H1 (cell line): ENCODE data around the gene BNC2. TPM values are rescaled to one million over a fixed set of nuclear protein-coding genes. Genes with fewer than 3 reads are reported as not detected.

ENCODE experiments used
- CTCF ChIA-PET: fragments of 300-600 bp; sonication (Branson Sonifier 250); formaldehyde crosslinking; loops from one replicate; lab custom pipeline; 2021; ENCODE audit not compliant: partially characterized antibody; lab: Charles Lee
- POLR2A ChIA-PET: fragments of 300-600 bp; sonication (Branson Sonifier 250); formaldehyde crosslinking; loops from one replicate; lab custom pipeline; 2021; ENCODE audit warnings: inconsistent platforms; ENCODE audit not compliant: partially characterized antibody; lab: Charles Lee
- DNase-seq, 2 experiments: peaks; one replicate each; pipeline versions ENCODE4 v3.0.0 to v3.0.0-alpha.2; 2010 to 2022; ENCODE audit warnings: low spot score in 2 of 2, low read depth in 1 of 2, mixed read lengths in 1 of 2
- FAIRE-seq: peaks from 2 replicates; lab custom pipeline; 2011; peaks lifted over from hg19 to GRCh38; lab: Jason Lieb, UNC
- H2AFZ ChIP-seq: 2 replicates; pipeline ENCODE4 v1.8.1; 2012; ENCODE audit warnings: low read length, inconsistent platforms
- H2AK5ac ChIP-seq: 2 replicates; pipeline ENCODE4 v1.6.1; 2013; ENCODE audit warnings: low read depth, low read length
- H2BK120ac ChIP-seq: replicated peaks from 2 replicates; pipeline ENCODE3; 2013; ENCODE audit warnings: low read depth, low read length, inconsistent platforms
- H2BK12ac ChIP-seq: 2 replicates; pipeline ENCODE4 v1.6.1; 2013; ENCODE audit warnings: low read depth, low read length
- H2BK15ac ChIP-seq: 2 replicates; pipeline ENCODE4 v1.6.1; 2013; ENCODE audit warnings: low read length
- H2BK20ac ChIP-seq: 2 replicates; pipeline ENCODE4 v1.6.1; 2013; ENCODE audit warnings: low read length
- H2BK5ac ChIP-seq: 2 replicates; pipeline ENCODE4 v1.6.1; 2013; ENCODE audit warnings: low read depth, low read length
- H3K14ac ChIP-seq: 2 replicates; pipeline ENCODE4 v1.6.1; 2013; ENCODE audit warnings: inconsistent platforms; ENCODE audit not compliant: insufficient read length
- H3K18ac ChIP-seq: 2 replicates; pipeline ENCODE4 v1.6.1; 2013; ENCODE audit warnings: low read length; ENCODE audit errors: extremely low read depth
- H3K23ac ChIP-seq: 2 replicates; pipeline ENCODE4 v1.6.1; 2013; ENCODE audit warnings: inconsistent platforms; ENCODE audit not compliant: insufficient read length
- H3K23me2 ChIP-seq: 2 replicates; pipeline ENCODE4 v1.6.1; 2013; ENCODE audit warnings: low read depth, low read length
- H3K27ac ChIP-seq: 2 replicates; pipeline ENCODE4 v1.6.1; 2011; ENCODE audit warnings: low read depth, low read length, inconsistent platforms
- H3K27me3 ChIP-seq, 4 experiments: replicated peaks in 1 of 4; 1 replicate in 1 of 4; 2 replicates in 3 of 4; pipeline versions ENCODE4 v1.6.1 to v1.8.1; 2011 to 2013; ENCODE audit warnings: low read length in 3 of 4, mild to moderate bottlenecking in 3 of 4, inconsistent platforms in 2 of 4, mixed read lengths in 2 of 4, moderate library complexity in 1 of 4; ENCODE audit not compliant: control insufficient read depth in 3 of 4, insufficient read depth in 3 of 4; ENCODE audit errors: extremely low read depth in 1 of 4
- H3K36me3 ChIP-seq, 4 experiments: 2 replicates each; pipeline versions ENCODE4 v1.6.1 to v1.8.1; 2011 to 2013; ENCODE audit warnings: mild to moderate bottlenecking in 4 of 4, low read length in 3 of 4, moderate library complexity in 2 of 4, control low read depth in 1 of 4, inconsistent platforms in 1 of 4; ENCODE audit not compliant: insufficient read depth in 4 of 4, control insufficient read depth in 2 of 4
- H3K4ac ChIP-seq: replicated peaks from 2 replicates; pipeline ENCODE3; 2013; ENCODE audit warnings: low read length, low read depth, mixed read lengths, inconsistent platforms; ENCODE audit not compliant: insufficient read length
- H3K4me1 ChIP-seq, 4 experiments: replicated peaks in 1 of 4; 1 replicate in 1 of 4; 2 replicates in 3 of 4; pipeline versions ENCODE4 v1.6.1 to v1.8.1; 2011 to 2013; ENCODE audit warnings: low read length in 3 of 4, inconsistent platforms in 2 of 4, mixed read lengths in 1 of 4; ENCODE audit not compliant: insufficient read depth in 4 of 4, control insufficient read depth in 3 of 4
- H3K4me2 ChIP-seq, 2 experiments: 2 replicates each; pipeline versions ENCODE4 v1.6.1 to v1.8.1; 2011 to 2013; ENCODE audit warnings: low read depth in 2 of 2, low read length in 2 of 2, control low read depth in 1 of 2, inconsistent platforms in 1 of 2, mild to moderate bottlenecking in 1 of 2; ENCODE audit not compliant: insufficient read depth in 1 of 2
- H3K4me3 ChIP-seq, 4 experiments: fragments of 200-600, 300-600 bp in 1 of 4; sonication (generic), shearing (Covaris generic), sonication (Bioruptor Twin) in 1 of 4; 2 replicates each; pipeline versions ENCODE4 v1.5.1 to v1.8.1; 2011 to 2016; ENCODE audit warnings: low read length in 4 of 4, low read depth in 3 of 4, control low read depth in 2 of 4, inconsistent platforms in 2 of 4, mild to moderate bottlenecking in 2 of 4, mixed read lengths in 1 of 4, moderate library complexity in 1 of 4; ENCODE audit not compliant: insufficient read depth in 2 of 4; ENCODE audit errors: extremely low read depth in 1 of 4
- H3K56ac ChIP-seq: replicated peaks from 2 replicates; pipeline ENCODE3; 2013; ENCODE audit warnings: low read depth, mild to moderate bottlenecking, mixed read lengths, low read length, inconsistent platforms; ENCODE audit not compliant: insufficient read length
- H3K79me1 ChIP-seq: 2 replicates; pipeline ENCODE4 v1.6.1; 2013; ENCODE audit warnings: low read depth, low read length, control low read depth
- H3K79me2 ChIP-seq, 2 experiments: 2 replicates each; pipeline versions ENCODE4 v1.6.1 to v1.8.1; 2012 to 2013; ENCODE audit warnings: low read length in 2 of 2, mild to moderate bottlenecking in 2 of 2, inconsistent platforms in 1 of 2; ENCODE audit not compliant: insufficient read depth in 2 of 2, control insufficient read depth in 1 of 2
- H3K9ac ChIP-seq, 4 experiments: replicated peaks in 1 of 4; 1 replicate in 1 of 4; 2 replicates in 3 of 4; pipeline versions ENCODE4 v1.6.1 to v1.8.1; 2011 to 2013; ENCODE audit warnings: low read depth in 3 of 4, low read length in 3 of 4, control low read depth in 2 of 4, mild to moderate bottlenecking in 2 of 4, moderate library complexity in 2 of 4, inconsistent platforms in 1 of 4; ENCODE audit errors: extremely low read depth in 1 of 4
- H3K9me3 ChIP-seq, 2 experiments: 2 replicates each; pipeline versions ENCODE4 v1.6.1 to v1.8.1; 2012 to 2013; ENCODE audit warnings: mild to moderate bottlenecking in 2 of 2, moderate library complexity in 2 of 2, control low read depth in 1 of 2, inconsistent platforms in 1 of 2, low read depth in 1 of 2, low read length in 1 of 2, mixed read lengths in 1 of 2; ENCODE audit not compliant: insufficient read depth in 2 of 2
- H4K20me1 ChIP-seq, 2 experiments: replicated peaks in 1 of 2; 2 replicates each; pipeline versions ENCODE3 to v1.8.1; 2011 to 2013; ENCODE audit warnings: inconsistent platforms in 2 of 2, low read length in 2 of 2, mild to moderate bottlenecking in 1 of 2; ENCODE audit not compliant: insufficient read depth in 2 of 2, control insufficient read depth in 1 of 2
- H4K5ac ChIP-seq: 2 replicates; pipeline ENCODE4 v1.6.1; 2013; ENCODE audit warnings: low read length, low read depth, mixed read lengths, inconsistent platforms; ENCODE audit not compliant: insufficient read length
- H4K8ac ChIP-seq: 2 replicates; pipeline ENCODE4 v1.8.0; 2013; ENCODE audit warnings: mild to moderate bottlenecking, moderate library complexity, low read length, inconsistent platforms; ENCODE audit not compliant: insufficient read depth; ENCODE audit errors: extremely low read depth
- H4K91ac ChIP-seq: replicated peaks from 2 replicates; pipeline ENCODE3; 2013; ENCODE audit warnings: low read length, mixed read lengths, inconsistent platforms; ENCODE audit not compliant: insufficient read length
- CEBPB ChIP-seq: IDR thresholded peaks from 2 replicates; pipeline ENCODE4 v1.6.1; 2012; ENCODE audit warnings: low read depth, low read length
- EP300 ChIP-seq, 2 experiments: IDR thresholded peaks; 1 replicate in 1 of 2; 2 replicates in 1 of 2; pipeline ENCODE4 v1.6.1; 2011 to 2012; ENCODE audit warnings: low read depth in 2 of 2, low read length in 2 of 2, mild to moderate bottlenecking in 2 of 2, borderline replicate concordance in 1 of 2, inconsistent platforms in 1 of 2, moderate library complexity in 1 of 2
- HDAC6 ChIP-seq: IDR thresholded peaks from one replicate; pipeline ENCODE4 v1.7.1; 2012; ENCODE audit warnings: low read depth, mild to moderate bottlenecking, inconsistent platforms, low read length, moderate library complexity
- KDM5A ChIP-seq: fragments of 200-600 bp; IDR thresholded peaks from 2 replicates; pipeline ENCODE4 v1.7.1; 2012; ENCODE audit warnings: mild to moderate bottlenecking, low read length, inconsistent platforms, mixed read lengths
- MAFK ChIP-seq: IDR thresholded peaks from 2 replicates; pipeline ENCODE4 v1.6.1; 2012; ENCODE audit warnings: low read depth, mild to moderate bottlenecking, improper control_type of control experiment, low read length
- PHF8 ChIP-seq: fragments of 200-600 bp; sonication (generic); conservative IDR thresholded peaks from 2 replicates; pipeline ENCODE4 v1.7.1; 2012; ENCODE audit warnings: low read depth, mild to moderate bottlenecking, inconsistent platforms, low read length, moderate library complexity
- POU5F1 ChIP-seq: IDR thresholded peaks from 2 replicates; pipeline ENCODE4 v1.6.1; 2011; ENCODE audit warnings: low read depth, mild to moderate bottlenecking, low read length, moderate library complexity
- RXRA ChIP-seq: IDR thresholded peaks from 2 replicates; pipeline ENCODE4 v1.6.1; 2011; ENCODE audit warnings: low read depth, mild to moderate bottlenecking, low read length, moderate library complexity; ENCODE audit not compliant: insufficient read depth
- SIX5 ChIP-seq: IDR thresholded peaks from 2 replicates; pipeline ENCODE4 v1.6.1; 2011; ENCODE audit warnings: mild to moderate bottlenecking, low read depth, low read length
- YY1 ChIP-seq: IDR thresholded peaks from 2 replicates; pipeline ENCODE4 v1.6.1; 2011; ENCODE audit warnings: low read depth, mild to moderate bottlenecking, low read length
- WGBS, 2 experiments: shearing (Covaris generic) in 1 of 2; methylation state at CpG; one replicate each; pipeline versions ENCODE4 v1.1.6 to v1.1.7; 2013 to 2015; ENCODE audit warnings: low lambda C conversion rate in 2 of 2, mixed read lengths in 2 of 2, inconsistent platforms in 1 of 2, low coverage in 1 of 2, missing lambda C conversion rate in 1 of 2; ENCODE audit not compliant: insufficient replicate concordance in 2 of 2, insufficient coverage in 1 of 2, insufficient read length in 1 of 2; ENCODE audit errors: extremely low coverage in 1 of 2, missing lambda C conversion rate in 1 of 2; 5-methylcytosine and 5-hydroxymethylcytosine counted together
- polyA plus RNA-seq, 7 experiments: library from polyadenylated mRNA; depleted of rRNA in 3 of 7; stranded (reverse) in 5 of 7; unstranded in 2 of 7; fragments of >200 nt in 5 of 7; fragments of 200-250 nt in 2 of 7; gene quantifications; 1 replicate in 5 of 7; 2 replicates in 1 of 7; 4 replicates in 1 of 7; pipeline versions ENCODE4 v1.2.1 to v1.2.3, GENCODE V29; 2011 to 2013; ENCODE audit warnings: missing spikeins in 2 of 7, mixed read lengths in 2 of 7
- total RNA-seq: library from RNA; stranded (reverse); fragmentation: NEBNext Ultra II Directional; extraction: Animal tissue kit (Norgen Biotek cat#: 25700); gene quantifications from 2 replicates; pipeline ENCODE4 v1.2.1, GENCODE V29; 2021
- TF ChIP-seq, protein P1 (sequence below): IDR thresholded peaks from 2 replicates; pipeline ENCODE4 v1.6.1; 2012; ENCODE audit warnings: low read length, inconsistent platforms
- TF ChIP-seq, protein P2 (sequence below): IDR thresholded peaks from 2 replicates; pipeline ENCODE4 v1.6.1; 2011; ENCODE audit warnings: low read depth, mild to moderate bottlenecking, low read length; ENCODE audit not compliant: insufficient read depth

Gene BNC2
- total and polyA plus RNA-seq, 2 of the 8 experiments (the other 6 are each of a cell fraction or from before 2014, with no cell fraction given), result 16.0 to 26.8 TPM

DNA sequence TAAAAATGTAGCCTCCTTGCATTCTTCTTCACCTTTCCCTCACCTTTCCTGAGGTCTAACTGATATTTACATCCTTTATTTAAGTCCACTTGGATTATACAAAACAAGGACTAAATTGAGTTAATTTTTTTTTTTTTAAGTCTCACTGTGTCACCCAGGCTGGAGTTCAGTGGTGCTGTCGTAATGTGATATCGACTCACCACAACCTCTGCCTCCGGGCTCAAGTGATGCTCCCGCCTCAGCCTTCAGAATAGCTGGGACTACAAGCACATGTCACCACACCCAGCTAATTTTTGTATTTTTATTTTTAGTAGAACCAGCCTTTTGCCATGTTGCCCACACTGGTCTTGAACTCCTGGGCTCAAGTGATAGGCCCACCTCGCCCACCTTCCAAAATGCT is 195.3 kb downstream of the BNC2 start:
- CTCF ChIA-PET, result interaction anchor here (0.6 to 0.9 kb wide), 2 partner anchors 9 to 460 kb away, joined by 3 read pairs; no protein-coding TSS in a partner anchor
- H3K23me2 ChIP-seq, result no peaks in the 10 kb centered on the region
- H3K23ac ChIP-seq, result no peak overlapping the region
- no peak overlapping the region for H2BK5ac ChIP-seq
- H2BK15ac ChIP-seq, result no peak overlapping the region
- H3K79me1 ChIP-seq, result no peaks in the 10 kb centered on the region
- no peak overlapping the region for H2AFZ ChIP-seq
- no peak overlapping the region for H3K56ac ChIP-seq
- no peaks in the 10 kb centered on the region; a peak in 1 of 4 replicates for H3K79me2 ChIP-seq
- POLR2A ChIA-PET, result interaction anchor here (0.6 kb wide), 1 partner anchor 16 kb away, joined by 4 read pairs; no protein-coding TSS in a partner anchor
- no peaks in the 10 kb centered on the region for H3K27me3 ChIP-seq
- H4K5ac ChIP-seq, result no peak overlapping the region
- H3K36me3 ChIP-seq, result no peaks in the 10 kb centered on the region
- FAIRE-seq, result no peak
- no peaks in the 10 kb centered on the region for H4K20me1 ChIP-seq
- no peak overlapping the region for H3K27ac ChIP-seq
- no peak overlapping the region for H4K91ac ChIP-seq
- H3K4ac ChIP-seq, result no peak overlapping the region
- no peak overlapping the region for H3K4me3 ChIP-seq
- H2BK120ac ChIP-seq, result no peak overlapping the region
- DNase-seq, result no peak
- peaks cover 0 to 4% (median 2%) of the 10 kb centered on the region in 4 experiments; a peak in 2 of 7 replicates for H3K4me1 ChIP-seq
- no peak overlapping the region for H2AK5ac ChIP-seq
- no peak overlapping the region for H3K4me2 ChIP-seq
- no peak overlapping the region for H2BK12ac ChIP-seq
- no peak overlapping the region for H3K14ac ChIP-seq
- H2BK20ac ChIP-seq, result no peak overlapping the region
- 87% methylated on average over 5 of the region's 5 CpGs; no CpG with 5 or more reads in 1 of the 2 experiments for WGBS, 2 experiments
- H3K9ac ChIP-seq, result no peak overlapping the region
- H4K8ac ChIP-seq, result no peak overlapping the region
- no peaks in the 10 kb centered on the region for H3K9me3 ChIP-seq
- H3K18ac ChIP-seq, result no peak overlapping the region
- TF ChIP-seq, protein P1, sequence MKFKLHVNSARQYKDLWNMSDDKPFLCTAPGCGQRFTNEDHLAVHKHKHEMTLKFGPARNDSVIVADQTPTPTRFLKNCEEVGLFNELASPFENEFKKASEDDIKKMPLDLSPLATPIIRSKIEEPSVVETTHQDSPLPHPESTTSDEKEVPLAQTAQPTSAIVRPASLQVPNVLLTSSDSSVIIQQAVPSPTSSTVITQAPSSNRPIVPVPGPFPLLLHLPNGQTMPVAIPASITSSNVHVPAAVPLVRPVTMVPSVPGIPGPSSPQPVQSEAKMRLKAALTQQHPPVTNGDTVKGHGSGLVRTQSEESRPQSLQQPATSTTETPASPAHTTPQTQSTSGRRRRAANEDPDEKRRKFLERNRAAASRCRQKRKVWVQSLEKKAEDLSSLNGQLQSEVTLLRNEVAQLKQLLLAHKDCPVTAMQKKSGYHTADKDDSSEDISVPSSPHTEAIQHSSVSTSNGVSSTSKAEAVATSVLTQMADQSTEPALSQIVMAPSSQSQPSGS, result no peak
- TF ChIP-seq YY1 (no peak), PHF8 (no peak), MAFK (no peak), EP300 (IDR thresholded peaks at IDR 0.05; ENCODE audit: borderline replicate concordance in 1 of 2, low read depth in 2 of 2, low read length in 2 of 2) (no peak), SIX5 (no peak), CEBPB (no peak), POU5F1 (no peak), RXRA (no peak), HDAC6 (no peak), KDM5A (no peak)
- TF ChIP-seq, protein P2, sequence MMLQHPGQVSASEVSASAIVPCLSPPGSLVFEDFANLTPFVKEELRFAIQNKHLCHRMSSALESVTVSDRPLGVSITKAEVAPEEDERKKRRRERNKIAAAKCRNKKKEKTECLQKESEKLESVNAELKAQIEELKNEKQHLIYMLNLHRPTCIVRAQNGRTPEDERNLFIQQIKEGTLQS, result no peak
